SIG-M5 treated with dmso at 0.1 percent for 504 hours (cell line): ENCODE measurements around the gene KRTAP5-6.

Experiments used
- DNase-seq: peaks from one replicate; lab custom pipeline; 2025; ENCODE audit not compliant: unreplicated experiment; lab: John Stamatoyannopoulos, UW

The KRTAP5-6 gene

GRCh38 chr11:1746511-1746931, 49.5 kb downstream of the KRTAP5-6 start:
- no peak for DNase-seq

DNA sequence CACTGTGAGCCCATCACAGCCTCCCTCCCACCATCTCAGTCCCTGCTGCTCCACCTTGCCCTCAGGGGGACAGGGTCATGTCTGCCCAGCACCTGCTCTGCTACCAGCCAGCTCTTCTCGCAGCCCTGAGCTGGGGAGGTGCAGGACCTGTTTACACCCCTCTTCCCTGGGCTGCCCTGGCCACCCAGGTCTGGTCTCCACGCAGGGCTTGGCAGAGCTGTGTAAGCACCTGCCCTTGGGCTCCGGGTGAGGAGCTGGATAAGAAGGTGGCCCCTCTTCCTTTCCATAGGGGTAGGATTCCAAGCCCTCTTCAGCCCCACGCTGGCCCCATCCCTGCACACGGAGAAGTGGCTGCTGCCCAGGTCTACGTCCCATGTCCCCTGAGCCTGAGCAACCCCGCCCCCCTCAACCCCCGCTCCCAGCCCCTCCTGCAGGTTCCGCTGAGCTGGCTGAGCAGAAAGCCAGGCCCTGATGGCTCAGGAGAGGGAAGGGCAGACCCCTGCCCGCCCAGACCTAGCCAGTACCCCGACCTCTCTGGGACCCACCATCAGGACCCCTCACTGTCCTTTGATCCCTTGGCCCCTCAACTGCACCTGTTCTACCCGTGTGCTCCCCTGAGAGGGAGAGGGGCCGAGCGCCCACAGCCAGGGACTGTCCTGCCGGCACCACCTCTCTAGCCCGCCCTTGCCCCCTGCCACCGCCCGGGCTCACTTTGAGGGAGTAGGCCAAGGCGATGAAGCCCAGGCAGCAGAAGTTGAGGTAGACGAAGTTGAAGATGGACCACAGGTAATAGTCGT, 50.2 kb downstream of the KRTAP5-6 start:
- DNase-seq, result no peak
